Omental fat pad (tissue), 4 donors: ENCODE results near the gene CHL1. TPM values are rescaled to one million over a fixed set of nuclear protein-coding genes. Genes with fewer than 3 reads are reported as not detected.

Experiments used
- ATAC-seq: fragments of 150-250 bp; one replicate; pipeline ENCODE4 v1.9.1; 2016; ENCODE audit warnings: mild to moderate bottlenecking, moderate library complexity; ENCODE audit not compliant: low FRiP score
- DNase-seq: peaks from one replicate; pipeline ENCODE4 v3.0.0-alpha.2; 2019; ENCODE audit warnings: low spot score
- total RNA-seq, 4 donors: library from RNA; depleted of rRNA; stranded (reverse); fragments of >200 nt; gene quantifications; one replicate each; pipeline ENCODE4 v1.1.0, GENCODE V29; 2016
- TF ChIP-seq, protein P1 (sequence below), 3 donors: fragments of 450-650 bp; IDR thresholded peaks; one replicate each; pipeline ENCODE4 v1.5.1; 2016 to 2017; ENCODE audit warnings: antibody characterized with exemption in 3 of 3, mild to moderate bottlenecking in 3 of 3, moderate library complexity in 2 of 3

Gene CHL1, protein sequence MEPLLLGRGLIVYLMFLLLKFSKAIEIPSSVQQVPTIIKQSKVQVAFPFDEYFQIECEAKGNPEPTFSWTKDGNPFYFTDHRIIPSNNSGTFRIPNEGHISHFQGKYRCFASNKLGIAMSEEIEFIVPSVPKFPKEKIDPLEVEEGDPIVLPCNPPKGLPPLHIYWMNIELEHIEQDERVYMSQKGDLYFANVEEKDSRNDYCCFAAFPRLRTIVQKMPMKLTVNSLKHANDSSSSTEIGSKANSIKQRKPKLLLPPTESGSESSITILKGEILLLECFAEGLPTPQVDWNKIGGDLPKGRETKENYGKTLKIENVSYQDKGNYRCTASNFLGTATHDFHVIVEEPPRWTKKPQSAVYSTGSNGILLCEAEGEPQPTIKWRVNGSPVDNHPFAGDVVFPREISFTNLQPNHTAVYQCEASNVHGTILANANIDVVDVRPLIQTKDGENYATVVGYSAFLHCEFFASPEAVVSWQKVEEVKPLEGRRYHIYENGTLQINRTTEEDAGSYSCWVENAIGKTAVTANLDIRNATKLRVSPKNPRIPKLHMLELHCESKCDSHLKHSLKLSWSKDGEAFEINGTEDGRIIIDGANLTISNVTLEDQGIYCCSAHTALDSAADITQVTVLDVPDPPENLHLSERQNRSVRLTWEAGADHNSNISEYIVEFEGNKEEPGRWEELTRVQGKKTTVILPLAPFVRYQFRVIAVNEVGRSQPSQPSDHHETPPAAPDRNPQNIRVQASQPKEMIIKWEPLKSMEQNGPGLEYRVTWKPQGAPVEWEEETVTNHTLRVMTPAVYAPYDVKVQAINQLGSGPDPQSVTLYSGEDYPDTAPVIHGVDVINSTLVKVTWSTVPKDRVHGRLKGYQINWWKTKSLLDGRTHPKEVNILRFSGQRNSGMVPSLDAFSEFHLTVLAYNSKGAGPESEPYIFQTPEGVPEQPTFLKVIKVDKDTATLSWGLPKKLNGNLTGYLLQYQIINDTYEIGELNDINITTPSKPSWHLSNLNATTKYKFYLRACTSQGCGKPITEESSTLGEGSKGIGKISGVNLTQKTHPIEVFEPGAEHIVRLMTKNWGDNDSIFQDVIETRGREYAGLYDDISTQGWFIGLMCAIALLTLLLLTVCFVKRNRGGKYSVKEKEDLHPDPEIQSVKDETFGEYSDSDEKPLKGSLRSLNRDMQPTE (N-terminal part only)
- total RNA-seq = 10 to 100 TPM; 18.7 to 64.2 (median 42.1) TPM

DNA sequence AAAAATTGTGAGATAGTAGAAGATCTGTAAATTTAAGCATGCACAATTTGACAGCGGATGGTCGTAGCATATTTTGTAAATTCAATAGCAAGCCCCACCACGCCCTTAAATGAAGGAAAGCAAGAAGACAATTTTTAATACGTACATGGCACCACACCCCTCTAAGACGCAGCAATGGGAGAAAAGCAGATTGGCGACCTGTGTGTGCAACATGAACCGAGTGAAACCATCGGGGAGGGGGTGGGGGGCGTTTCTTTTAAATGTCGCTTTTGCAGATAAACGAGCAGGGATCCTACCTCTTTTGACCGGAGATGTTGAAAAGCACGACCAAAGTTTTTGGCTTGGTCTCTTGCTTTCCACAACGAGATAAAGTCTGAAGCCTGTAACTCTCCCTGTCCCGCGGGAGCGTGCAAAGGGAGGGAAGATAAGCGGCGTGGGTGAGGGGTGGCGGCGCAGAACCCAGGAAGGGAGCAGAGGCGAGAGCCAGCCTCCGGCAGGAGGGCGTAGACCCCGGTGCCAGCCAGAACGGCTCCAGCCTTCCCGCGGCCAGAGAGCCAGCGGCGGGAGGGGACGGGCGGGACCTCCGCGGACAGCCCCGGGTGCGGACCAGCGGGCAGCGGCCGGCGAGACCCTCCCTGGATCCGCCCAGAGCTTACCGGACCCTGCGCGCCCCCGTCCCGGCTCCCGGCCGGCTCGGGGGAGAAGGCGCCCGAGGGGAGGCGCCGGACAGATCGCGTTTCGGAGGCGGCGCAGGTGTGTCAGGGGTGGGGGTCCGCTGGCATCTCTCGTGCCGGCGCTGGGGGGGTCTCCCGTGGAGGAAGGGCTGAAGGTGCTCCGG lies at the start of gene CHL1:
CHL1 (plus strand) TSS at position 453 of the 838 bp plus-strand sequence. CDS start 123,014 bp downstream, outside the sequence.
- TF ChIP-seq, protein P1, sequence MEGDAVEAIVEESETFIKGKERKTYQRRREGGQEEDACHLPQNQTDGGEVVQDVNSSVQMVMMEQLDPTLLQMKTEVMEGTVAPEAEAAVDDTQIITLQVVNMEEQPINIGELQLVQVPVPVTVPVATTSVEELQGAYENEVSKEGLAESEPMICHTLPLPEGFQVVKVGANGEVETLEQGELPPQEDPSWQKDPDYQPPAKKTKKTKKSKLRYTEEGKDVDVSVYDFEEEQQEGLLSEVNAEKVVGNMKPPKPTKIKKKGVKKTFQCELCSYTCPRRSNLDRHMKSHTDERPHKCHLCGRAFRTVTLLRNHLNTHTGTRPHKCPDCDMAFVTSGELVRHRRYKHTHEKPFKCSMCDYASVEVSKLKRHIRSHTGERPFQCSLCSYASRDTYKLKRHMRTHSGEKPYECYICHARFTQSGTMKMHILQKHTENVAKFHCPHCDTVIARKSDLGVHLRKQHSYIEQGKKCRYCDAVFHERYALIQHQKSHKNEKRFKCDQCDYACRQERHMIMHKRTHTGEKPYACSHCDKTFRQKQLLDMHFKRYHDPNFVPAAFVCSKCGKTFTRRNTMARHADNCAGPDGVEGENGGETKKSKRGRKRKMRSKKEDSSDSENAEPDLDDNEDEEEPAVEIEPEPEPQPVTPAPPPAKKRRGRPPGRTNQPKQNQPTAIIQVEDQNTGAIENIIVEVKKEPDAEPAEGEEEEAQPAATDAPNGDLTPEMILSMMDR (IDR thresholded peaks at IDR 0.05) = no peak
- ATAC-seq (peak; percentile 66), DNase-seq (no peak)

DNA sequence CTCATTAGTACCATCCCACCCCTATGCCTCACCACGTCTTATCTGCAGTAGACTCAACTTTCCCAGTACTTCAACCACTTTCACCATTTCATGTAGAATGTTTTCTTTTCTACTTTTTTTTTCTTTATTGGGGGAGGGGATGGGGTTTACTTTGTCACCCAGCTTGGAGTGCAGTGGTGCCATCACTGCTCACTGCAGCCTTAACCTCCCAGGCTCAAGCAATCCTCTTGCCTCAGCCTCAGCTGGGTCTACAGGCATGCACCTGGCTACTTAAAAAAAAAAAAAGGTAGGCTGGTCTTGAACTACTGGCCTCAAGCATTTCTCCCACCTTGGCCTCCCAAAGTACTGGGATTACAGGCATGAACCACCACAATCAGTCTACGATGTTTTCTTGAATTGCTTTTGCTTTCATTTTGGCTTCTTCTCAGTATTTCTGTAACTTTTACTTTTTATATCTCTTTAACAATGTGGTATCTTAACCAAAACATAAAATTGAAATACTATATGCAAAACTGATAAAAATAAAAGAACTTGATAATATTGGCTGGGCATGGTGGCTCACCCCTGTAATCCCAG lies 44.9 kb upstream of the CHL1 start:
- no peak for DNase-seq
- no peak for ATAC-seq
- TF ChIP-seq, protein P1 (IDR thresholded peaks at IDR 0.05) = no peak

DNA sequence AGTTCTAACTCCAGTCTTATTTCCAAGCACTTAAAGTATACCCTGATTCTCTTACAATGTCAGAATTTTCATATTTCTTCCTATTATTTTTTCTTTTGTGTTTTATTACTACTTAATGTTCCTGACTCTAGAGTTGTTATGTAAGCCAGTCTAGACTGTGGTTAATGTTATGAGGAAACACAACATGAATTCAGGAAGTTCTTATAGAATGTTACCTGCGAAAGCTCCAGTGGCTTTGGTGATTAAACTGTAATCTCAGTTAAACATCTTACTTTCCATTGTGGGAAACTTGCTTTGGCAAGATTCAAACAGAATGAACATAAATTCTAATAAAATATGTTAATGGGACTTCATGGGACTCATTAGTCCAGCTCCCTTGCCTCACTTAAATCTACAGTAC lies 36.6 kb upstream of the CHL1 start:
- ATAC-seq (no peak), DNase-seq (no peak)
- TF ChIP-seq, protein P1 (IDR thresholded peaks at IDR 0.05) = no peak

DNA sequence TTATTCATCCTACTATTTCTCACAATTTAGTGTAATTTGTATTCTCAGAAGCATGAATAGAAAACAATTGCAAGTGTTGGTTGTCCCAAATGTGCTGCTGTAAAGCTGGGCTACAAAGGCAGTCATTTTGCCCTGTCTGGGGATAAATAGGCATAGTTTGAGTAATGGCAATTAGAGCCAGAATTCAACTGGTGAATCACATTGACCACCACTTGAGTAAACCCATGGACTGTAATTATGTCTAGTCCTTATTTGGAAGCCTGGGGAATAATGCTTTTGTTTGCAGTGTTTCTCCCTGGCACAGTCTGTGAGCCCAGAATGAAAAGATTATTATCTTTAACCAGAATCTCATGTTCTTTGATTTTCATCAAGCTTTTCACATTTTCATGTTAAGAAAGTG lies 30.5 kb upstream of the CHL1 start:
- TF ChIP-seq, protein P1 (IDR thresholded peaks at IDR 0.05) = no peak
- DNase-seq (no peak), ATAC-seq (no peak)

DNA sequence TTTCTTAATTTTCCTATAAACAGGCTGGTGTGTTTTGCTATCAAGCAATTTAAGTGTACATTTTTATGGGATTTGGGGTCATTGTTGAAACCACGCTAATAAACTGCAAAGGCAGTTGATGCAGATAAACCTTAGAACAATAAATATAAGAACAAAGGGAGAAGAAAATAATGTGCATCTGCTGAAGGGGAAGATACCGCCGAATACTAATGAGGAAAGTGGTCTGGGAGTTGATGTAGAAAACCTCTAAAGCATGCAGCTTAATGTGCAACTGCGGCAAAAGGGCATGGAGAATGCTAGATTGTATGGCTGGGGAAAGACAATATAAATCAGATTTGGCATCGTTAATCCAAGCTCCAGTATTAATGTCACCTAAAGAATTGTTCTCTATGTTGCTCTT lies 29.8 kb upstream of the CHL1 start:
- DNase-seq = no peak
- ATAC-seq = no peak
- TF ChIP-seq, protein P1 (IDR thresholded peaks at IDR 0.05) = no peak

DNA sequence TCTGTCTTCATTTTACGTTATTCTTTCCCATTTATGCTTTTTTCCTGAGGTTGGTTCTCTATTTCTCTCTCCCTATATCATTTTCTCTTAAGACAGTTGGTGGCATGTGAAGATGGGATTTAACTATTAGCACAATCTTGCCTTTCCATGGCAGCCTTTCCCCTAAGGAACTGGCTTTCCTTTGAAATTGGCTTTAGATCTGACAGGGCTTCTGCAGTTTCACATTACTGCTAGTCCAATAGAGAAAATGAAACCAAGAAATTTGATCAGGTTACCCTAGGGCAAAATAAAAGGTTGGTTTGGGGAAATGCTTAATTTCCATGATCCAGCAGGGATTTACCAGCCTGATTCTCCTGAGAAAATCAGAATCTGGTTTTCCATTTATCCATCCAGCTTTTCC lies 22.7 kb upstream of the CHL1 start:
- ATAC-seq = peak; percentile 57
- TF ChIP-seq, protein P1 (IDR thresholded peaks at IDR 0.05) = no peak
- no peak for DNase-seq
